ENCODE data around the gene ACTN1. TPM values are rescaled to one million over a fixed set of nuclear protein-coding genes. Genes with fewer than 3 reads are reported as not detected.

Gene ACTN1
- total RNA-seq, 1 donor, result 1,023 TPM

GRCh38 chr14:68874746-68875155 lies 104.4 kb downstream of the ACTN1 start:
- H3K4me3 ChIP-seq (ENCODE audit: low read depth, low read length), result no peak overlapping the region
- no peak for TF ChIP-seq CTCF (IDR thresholded peaks at IDR 0.05; ENCODE audit: insufficient read depth, low read depth, low read length)
- DNase-seq (ENCODE audit: low read depth), result no peak

GRCh38 chr14:68873376-68873775 lies 105.7 kb downstream of the ACTN1 start:
- DNase-seq (ENCODE audit: low read depth), result no peak
- TF ChIP-seq CTCF (IDR thresholded peaks at IDR 0.05; ENCODE audit: insufficient read depth, low read depth, low read length), result no peak
- no peak overlapping the region for H3K4me3 ChIP-seq (ENCODE audit: low read depth, low read length)

- no peak for TF ChIP-seq CTCF (IDR thresholded peaks at IDR 0.05; ENCODE audit: insufficient read depth, low read depth, low read length)
- DNase-seq (ENCODE audit: low read depth), result no peak
These were observed 107.7 kb downstream of the ACTN1 start for GRCh38 chr14:68871392-68871791.

GRCh38 chr14:68866991-68867533 lies 112.0 kb downstream of the ACTN1 start:
- no peak for DNase-seq (ENCODE audit: low read depth)
- TF ChIP-seq CTCF (IDR thresholded peaks at IDR 0.05; ENCODE audit: insufficient read depth, low read depth, low read length), result no peak

More at GRCh38 chr14:68871392-68871791, 107.7 kb downstream of the ACTN1 start:
- no peak overlapping the region for H3K4me3 ChIP-seq (ENCODE audit: low read depth, low read length)

GRCh38 chr14:68865542-68865941 lies 113.6 kb downstream of the ACTN1 start:
- H3K4me3 ChIP-seq (ENCODE audit: low read depth, low read length), result no peak overlapping the region
- no peak for DNase-seq (ENCODE audit: low read depth)
- TF ChIP-seq CTCF (IDR thresholded peaks at IDR 0.05; ENCODE audit: insufficient read depth, low read depth, low read length), result no peak

More at GRCh38 chr14:68866991-68867533, 112.0 kb downstream of the ACTN1 start:
- no peak overlapping the region for H3K4me3 ChIP-seq (ENCODE audit: low read depth, low read length)

GRCh38 chr14:68864361-68864750 lies 114.7 kb downstream of the ACTN1 start:
- DNase-seq (ENCODE audit: low read depth), result no peak
- H3K4me3 ChIP-seq (ENCODE audit: low read depth, low read length), result no peak overlapping the region
- no peak for TF ChIP-seq CTCF (IDR thresholded peaks at IDR 0.05; ENCODE audit: insufficient read depth, low read depth, low read length)
